Ectodermal cell (in vitro differentiated cells): Measurements from ENCODE around the gene CIAO2B.

Experiments
- H3K27ac ChIP-seq: 2 replicates; pipeline ENCODE4 v1.7.0; 2013; ENCODE audit warnings: mild to moderate bottlenecking, low read depth, low read length; ENCODE audit not compliant: insufficient read depth, poor library complexity, severe bottlenecking
- H3K27me3 ChIP-seq: 2 replicates; pipeline ENCODE4 v1.7.0; 2013; ENCODE audit warnings: mild to moderate bottlenecking, low read length; ENCODE audit not compliant: insufficient read depth, control insufficient read depth, poor library complexity, severe bottlenecking
- H3K36me3 ChIP-seq: one replicate; pipeline ENCODE4 v1.7.0; 2013; ENCODE audit warnings: low read length; ENCODE audit not compliant: control insufficient read depth, insufficient read depth
- H3K4me1 ChIP-seq: one replicate; pipeline ENCODE4 v1.7.0; 2013; ENCODE audit warnings: low read length; ENCODE audit not compliant: control insufficient read depth, insufficient read depth
- H3K4me3 ChIP-seq: 2 replicates; pipeline ENCODE4 v1.7.0; 2013; ENCODE audit warnings: low read depth, low read length, control low read depth; ENCODE audit not compliant: insufficient read depth
- H3K9me3 ChIP-seq: 2 replicates; pipeline ENCODE4 v1.7.0; 2013; ENCODE audit warnings: mild to moderate bottlenecking, low read length, moderate library complexity; ENCODE audit not compliant: control insufficient read depth
- WGBS, 2 experiments: methylation state at CpG; one replicate each; pipeline ENCODE4 v1.1.7; 2013; ENCODE audit warnings: missing lambda C conversion rate in 2 of 2; 5-methylcytosine and 5-hydroxymethylcytosine counted together

CIAO2B gene

DNA sequence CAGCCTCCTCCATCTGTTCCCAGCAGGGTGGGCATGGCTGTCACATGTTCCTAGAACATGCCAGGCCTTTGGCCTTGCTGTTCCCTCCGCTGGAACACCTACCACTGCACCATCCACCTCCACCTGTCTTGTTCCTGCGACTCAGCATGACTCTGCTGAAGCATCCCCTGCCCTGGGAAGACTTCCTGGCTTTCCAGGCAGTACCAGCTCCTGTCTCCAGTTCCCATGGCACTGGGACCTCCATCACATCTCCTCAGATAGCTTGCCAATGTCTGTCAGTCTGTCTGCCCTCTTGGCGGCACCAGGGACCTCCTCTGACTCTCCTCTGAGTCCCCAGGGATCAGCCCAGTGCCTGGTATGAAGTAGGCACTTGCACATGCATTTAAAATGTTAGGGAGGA lies 38.2 kb downstream of the CIAO2B start:
- Histone ChIP-seq H3K27ac (no peak overlapping the region), H3K27me3 (no peaks in the 10 kb centered on the region), H3K36me3 (no peaks in the 10 kb centered on the region), H3K4me1 (no peaks in the 10 kb centered on the region), H3K4me3 (no peak overlapping the region), H3K9me3 (no peaks in the 10 kb centered on the region)
- 93 to 97% methylated on average over 3 of the region's 3 CpGs for WGBS, 2 experiments

DNA sequence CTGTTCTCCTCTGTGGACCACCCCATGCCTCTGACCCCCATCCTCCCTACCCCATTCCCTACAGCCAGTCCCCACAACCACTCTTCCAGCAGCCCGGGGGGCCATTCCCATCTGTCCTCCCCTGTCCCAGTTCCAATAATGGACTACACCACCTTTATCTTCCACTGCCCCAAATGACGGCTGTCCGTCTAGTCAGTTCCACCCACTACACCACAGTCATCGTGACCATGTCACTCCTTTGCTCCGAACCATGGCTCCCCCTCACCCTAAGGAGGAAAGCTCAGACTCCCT lies 38.6 kb downstream of the CIAO2B start:
- H3K27ac ChIP-seq, result no peak overlapping the region
- WGBS, 2 experiments, result 92 to 95% methylated on average over 5 of the region's 5 CpGs
- H3K36me3 ChIP-seq, result no peaks in the 10 kb centered on the region
- H3K4me1 ChIP-seq, result no peaks in the 10 kb centered on the region
- no peaks in the 10 kb centered on the region for H3K9me3 ChIP-seq
- no peak overlapping the region for H3K4me3 ChIP-seq
- no peaks in the 10 kb centered on the region for H3K27me3 ChIP-seq

GRCh38 chr16:66894948-66895688 lies 39.1 kb downstream of the CIAO2B start:
- Histone ChIP-seq H3K36me3 (no peaks in the 10 kb centered on the region), H3K27me3 (no peaks in the 10 kb centered on the region), H3K4me3 (no peak overlapping the region), H3K27ac (no peak overlapping the region), H3K4me1 (no peaks in the 10 kb centered on the region), H3K9me3 (no peaks in the 10 kb centered on the region)
- WGBS, 2 experiments, result 64 to 65% methylated on average over 11 of the region's 11 CpGs

GRCh38 chr16:66894055-66894454 lies 40.1 kb downstream of the CIAO2B start:
- H3K27ac ChIP-seq, result no peak overlapping the region
- H3K36me3 ChIP-seq, result no peaks in the 10 kb centered on the region
- H3K27me3 ChIP-seq, result no peaks in the 10 kb centered on the region
- H3K4me1 ChIP-seq, result no peaks in the 10 kb centered on the region
- 84 to 89% methylated on average over 2 of the region's 2 CpGs for WGBS, 2 experiments
- no peaks in the 10 kb centered on the region for H3K9me3 ChIP-seq
- no peak overlapping the region for H3K4me3 ChIP-seq

- Histone ChIP-seq H3K36me3 (peaks cover 3% of the 10 kb centered on the region), H3K9me3 (no peaks in the 10 kb centered on the region), H3K27me3 (no peaks in the 10 kb centered on the region), H3K27ac (no peak overlapping the region), H3K4me3 (no peak overlapping the region), H3K4me1 (no peaks in the 10 kb centered on the region)
- WGBS, 2 experiments, result 75 to 87% methylated on average over 5 of the region's 6 CpGs
Observed at GRCh38 chr16:66891797-66892196, 42.4 kb downstream of the CIAO2B start.

- H3K27ac ChIP-seq, result no peak overlapping the region
- no peaks in the 10 kb centered on the region for H3K9me3 ChIP-seq
- H3K36me3 ChIP-seq, result peaks cover 7% of the 10 kb centered on the region
- H3K4me1 ChIP-seq, result no peaks in the 10 kb centered on the region
- no peaks in the 10 kb centered on the region for H3K27me3 ChIP-seq
- 93% methylated on average over 4 of the region's 4 CpGs for WGBS, 2 experiments
- H3K4me3 ChIP-seq, result no peak overlapping the region
Observed at GRCh38 chr16:66891360-66891759, 42.8 kb downstream of the CIAO2B start.

GRCh38 chr16:66890799-66891198 lies 43.4 kb downstream of the CIAO2B start:
- no peaks in the 10 kb centered on the region for H3K4me1 ChIP-seq

GRCh38 chr16:66889622-66890021 lies 44.6 kb downstream of the CIAO2B start:
- no peaks in the 10 kb centered on the region for H3K9me3 ChIP-seq
- no peak overlapping the region for H3K4me3 ChIP-seq
- no peaks in the 10 kb centered on the region for H3K4me1 ChIP-seq
- H3K36me3 ChIP-seq, result peaks cover 14% of the 10 kb centered on the region
- WGBS, 2 experiments, result 88 to 95% methylated on average over 4 of the region's 4 CpGs
- H3K27ac ChIP-seq, result no peak overlapping the region
- no peaks in the 10 kb centered on the region for H3K27me3 ChIP-seq

More at GRCh38 chr16:66890799-66891198, 43.4 kb downstream of the CIAO2B start:
- Histone ChIP-seq H3K27me3 (no peaks in the 10 kb centered on the region), H3K36me3 (peaks cover 7% of the 10 kb centered on the region), H3K4me3 (no peak overlapping the region), H3K9me3 (no peaks in the 10 kb centered on the region), H3K27ac (no peak overlapping the region)
- 79 to 98% methylated on average over 1 to 2 of the region's 2 CpGs for WGBS, 2 experiments

DNA sequence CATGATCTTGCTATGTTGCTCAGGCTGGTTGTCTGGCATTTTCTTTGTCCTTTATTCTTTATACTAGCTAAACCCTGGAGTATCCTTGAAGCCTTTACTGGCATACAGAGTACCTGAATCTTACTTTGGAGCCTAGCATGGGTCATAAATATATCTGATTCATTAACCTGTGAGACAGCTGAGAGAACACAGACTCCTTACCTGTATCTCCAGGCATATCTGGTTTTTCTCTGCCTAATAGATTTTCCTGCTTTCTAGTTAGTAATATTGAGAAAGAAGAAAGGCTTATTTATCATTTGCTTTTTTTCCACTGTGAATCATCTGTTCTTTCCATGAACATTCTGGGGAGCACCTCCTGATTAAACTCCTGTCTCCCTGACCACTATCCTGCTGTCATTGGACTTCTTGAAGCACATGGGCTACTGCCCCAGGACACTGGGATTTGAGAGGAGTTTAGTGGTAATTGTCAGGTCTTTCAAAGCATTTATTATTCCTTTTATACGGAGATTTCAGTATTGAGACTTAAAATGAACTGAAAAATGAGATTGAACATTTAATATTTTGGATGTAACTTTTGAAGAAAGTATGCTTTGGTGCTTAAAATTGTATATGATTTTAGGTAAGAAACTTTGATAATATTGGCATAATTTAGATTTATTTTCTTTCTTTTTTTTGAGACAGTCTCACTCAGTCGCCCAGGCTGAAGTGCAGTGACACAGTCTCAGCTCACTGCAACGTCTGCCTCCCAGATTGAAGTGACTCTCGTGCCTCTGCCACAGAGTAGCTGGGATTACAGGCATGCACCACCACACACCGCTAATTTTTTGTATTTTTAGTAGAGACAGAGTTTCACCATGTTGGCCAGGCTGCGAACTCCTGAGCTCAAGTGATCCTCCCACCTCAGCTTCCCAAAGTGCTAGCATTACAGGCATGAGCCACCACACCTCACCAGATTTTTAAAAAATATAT lies 45.3 kb downstream of the CIAO2B start:
- no peak overlapping the region for H3K4me3 ChIP-seq
- WGBS, 2 experiments, result 89 to 94% methylated on average over 6 of the region's 6 CpGs
- peaks cover 17% of the 10 kb centered on the region for H3K36me3 ChIP-seq
- no peaks in the 10 kb centered on the region for H3K9me3 ChIP-seq
- no peak overlapping the region for H3K27ac ChIP-seq
- no peaks in the 10 kb centered on the region for H3K27me3 ChIP-seq
- no peaks in the 10 kb centered on the region for H3K4me1 ChIP-seq

GRCh38 chr16:66886914-66887313 lies 47.3 kb downstream of the CIAO2B start:
- Histone ChIP-seq H3K9me3 (no peaks in the 10 kb centered on the region), H3K4me3 (no peak overlapping the region), H3K36me3 (peaks cover 17% of the 10 kb centered on the region), H3K27me3 (no peaks in the 10 kb centered on the region), H3K4me1 (no peaks in the 10 kb centered on the region), H3K27ac (no peak overlapping the region)
- WGBS, 2 experiments, result 94 to 98% methylated on average over 3 of the region's 3 CpGs
